Measurements from ENCODE around the gene AP5M1.

AP5M1 gene

DNA sequence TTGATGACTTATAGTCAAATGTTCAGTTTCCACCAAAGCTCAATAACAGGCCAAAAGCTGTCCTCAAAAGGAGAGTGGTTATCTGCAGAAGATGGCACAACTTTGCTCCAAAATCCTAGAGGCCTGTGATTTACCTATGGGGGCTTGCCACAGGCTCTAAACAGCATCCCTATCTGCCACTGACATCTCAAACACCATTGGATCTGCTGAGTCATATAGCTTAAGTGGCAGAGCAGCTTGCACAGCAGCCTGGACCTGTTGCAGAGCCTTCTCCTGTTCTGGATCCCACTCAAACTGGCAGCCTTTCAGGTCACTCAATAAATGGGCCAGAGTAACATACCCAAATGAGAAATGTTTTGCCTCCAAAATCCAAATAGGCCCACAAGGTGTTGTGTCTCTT lies 61.1 kb downstream of the AP5M1 start:
- TF ChIP-seq, protein P1, sequence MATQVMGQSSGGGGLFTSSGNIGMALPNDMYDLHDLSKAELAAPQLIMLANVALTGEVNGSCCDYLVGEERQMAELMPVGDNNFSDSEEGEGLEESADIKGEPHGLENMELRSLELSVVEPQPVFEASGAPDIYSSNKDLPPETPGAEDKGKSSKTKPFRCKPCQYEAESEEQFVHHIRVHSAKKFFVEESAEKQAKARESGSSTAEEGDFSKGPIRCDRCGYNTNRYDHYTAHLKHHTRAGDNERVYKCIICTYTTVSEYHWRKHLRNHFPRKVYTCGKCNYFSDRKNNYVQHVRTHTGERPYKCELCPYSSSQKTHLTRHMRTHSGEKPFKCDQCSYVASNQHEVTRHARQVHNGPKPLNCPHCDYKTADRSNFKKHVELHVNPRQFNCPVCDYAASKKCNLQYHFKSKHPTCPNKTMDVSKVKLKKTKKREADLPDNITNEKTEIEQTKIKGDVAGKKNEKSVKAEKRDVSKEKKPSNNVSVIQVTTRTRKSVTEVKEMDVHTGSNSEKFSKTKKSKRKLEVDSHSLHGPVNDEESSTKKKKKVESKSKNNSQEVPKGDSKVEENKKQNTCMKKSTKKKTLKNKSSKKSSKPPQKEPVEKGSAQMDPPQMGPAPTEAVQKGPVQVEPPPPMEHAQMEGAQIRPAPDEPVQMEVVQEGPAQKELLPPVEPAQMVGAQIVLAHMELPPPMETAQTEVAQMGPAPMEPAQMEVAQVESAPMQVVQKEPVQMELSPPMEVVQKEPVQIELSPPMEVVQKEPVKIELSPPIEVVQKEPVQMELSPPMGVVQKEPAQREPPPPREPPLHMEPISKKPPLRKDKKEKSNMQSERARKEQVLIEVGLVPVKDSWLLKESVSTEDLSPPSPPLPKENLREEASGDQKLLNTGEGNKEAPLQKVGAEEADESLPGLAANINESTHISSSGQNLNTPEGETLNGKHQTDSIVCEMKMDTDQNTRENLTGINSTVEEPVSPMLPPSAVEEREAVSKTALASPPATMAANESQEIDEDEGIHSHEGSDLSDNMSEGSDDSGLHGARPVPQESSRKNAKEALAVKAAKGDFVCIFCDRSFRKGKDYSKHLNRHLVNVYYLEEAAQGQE (IDR thresholded peaks at IDR 0.05; ENCODE audit: insufficient read depth in 1 of 2, low read depth in 2 of 2, low read length in 2 of 2), result no peak
- TF ChIP-seq SIN3A (IDR thresholded peaks at IDR 0.05; ENCODE audit: borderline replicate concordance, insufficient read depth, low read length) (no peak), POLR2AphosphoS5 (IDR thresholded peaks at IDR 0.05; ENCODE audit: low read depth, low read length) (no peak), FOXP2 (optimal IDR thresholded peaks at IDR 0.05; ENCODE audit: borderline replicate concordance, extremely low read depth, extremely low read length, insufficient read depth) (no peak), TAF1 (IDR thresholded peaks at IDR 0.05; ENCODE audit: borderline replicate concordance, insufficient read depth, low read length) (no peak)

DNA sequence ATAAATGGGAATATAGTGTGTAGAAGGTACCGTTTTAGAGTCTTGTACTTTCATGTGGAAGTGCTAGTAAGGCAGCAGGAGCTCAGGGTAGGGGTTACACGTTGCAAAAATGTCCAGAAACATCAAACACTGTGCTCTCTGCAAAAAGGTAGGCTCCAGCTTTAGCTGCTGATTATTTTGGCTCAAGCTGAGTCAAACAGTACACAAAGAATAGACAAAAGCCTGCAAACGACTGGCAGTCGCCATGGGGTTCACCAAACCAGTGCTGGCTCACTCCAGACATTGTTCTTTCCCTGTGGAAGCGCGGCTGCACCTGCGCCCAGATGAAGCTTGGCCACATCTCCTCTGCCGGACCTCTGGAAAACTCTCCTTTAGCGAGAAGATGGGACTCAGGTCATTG lies 76.3 kb downstream of the AP5M1 start:
- TF ChIP-seq FOXP2 (optimal IDR thresholded peaks at IDR 0.05; ENCODE audit: borderline replicate concordance, extremely low read depth, extremely low read length, insufficient read depth) (no peak), POLR2AphosphoS5 (IDR thresholded peaks at IDR 0.05; ENCODE audit: low read depth, low read length) (no peak), SIN3A (IDR thresholded peaks at IDR 0.05; ENCODE audit: borderline replicate concordance, insufficient read depth, low read length) (no peak), TAF1 (IDR thresholded peaks at IDR 0.05; ENCODE audit: borderline replicate concordance, insufficient read depth, low read length) (no peak)
- TF ChIP-seq, protein P1 (IDR thresholded peaks at IDR 0.05; ENCODE audit: insufficient read depth in 1 of 2, low read depth in 2 of 2, low read length in 2 of 2), result no peak

DNA sequence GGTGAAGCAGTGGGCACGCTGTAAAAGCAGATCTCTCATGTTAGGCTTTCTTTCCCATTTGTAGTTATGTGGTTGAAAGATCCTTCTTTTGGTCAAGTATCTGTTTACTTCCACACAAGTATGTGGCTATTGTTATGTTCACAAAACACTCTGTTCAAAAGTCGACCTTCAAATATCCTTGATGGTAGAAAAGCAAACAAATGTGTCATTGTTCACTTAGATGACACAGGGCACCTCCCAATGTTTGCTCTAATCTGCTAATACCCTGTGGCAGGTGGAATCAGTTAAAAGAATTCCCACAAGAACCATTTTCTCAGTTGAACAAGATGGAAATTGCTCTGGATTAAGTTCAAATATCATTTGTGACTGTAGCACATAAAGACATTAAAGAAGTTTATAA lies 78.0 kb downstream of the AP5M1 start:
- no peak for TF ChIP-seq FOXP2 (optimal IDR thresholded peaks at IDR 0.05; ENCODE audit: borderline replicate concordance, extremely low read depth, extremely low read length, insufficient read depth)
- TF ChIP-seq, protein P1 (IDR thresholded peaks at IDR 0.05; ENCODE audit: insufficient read depth in 1 of 2, low read depth in 2 of 2, low read length in 2 of 2), result no peak
- no peak for TF ChIP-seq SIN3A (IDR thresholded peaks at IDR 0.05; ENCODE audit: borderline replicate concordance, insufficient read depth, low read length)
- no peak for TF ChIP-seq TAF1 (IDR thresholded peaks at IDR 0.05; ENCODE audit: borderline replicate concordance, insufficient read depth, low read length)
- TF ChIP-seq POLR2AphosphoS5 (IDR thresholded peaks at IDR 0.05; ENCODE audit: low read depth, low read length), result no peak
